ENCODE measurements around the gene WDTC1. TPM values are rescaled to one million over a fixed set of nuclear protein-coding genes. Genes with fewer than 3 reads are reported as not detected.

WDTC1 gene
- total and polyA plus RNA-seq, 9 of the 15 experiments (the other 6 are each of a cell fraction or from before 2014, with no cell fraction given), result 0.18 to 32.3 (median 8.8) TPM

DNA sequence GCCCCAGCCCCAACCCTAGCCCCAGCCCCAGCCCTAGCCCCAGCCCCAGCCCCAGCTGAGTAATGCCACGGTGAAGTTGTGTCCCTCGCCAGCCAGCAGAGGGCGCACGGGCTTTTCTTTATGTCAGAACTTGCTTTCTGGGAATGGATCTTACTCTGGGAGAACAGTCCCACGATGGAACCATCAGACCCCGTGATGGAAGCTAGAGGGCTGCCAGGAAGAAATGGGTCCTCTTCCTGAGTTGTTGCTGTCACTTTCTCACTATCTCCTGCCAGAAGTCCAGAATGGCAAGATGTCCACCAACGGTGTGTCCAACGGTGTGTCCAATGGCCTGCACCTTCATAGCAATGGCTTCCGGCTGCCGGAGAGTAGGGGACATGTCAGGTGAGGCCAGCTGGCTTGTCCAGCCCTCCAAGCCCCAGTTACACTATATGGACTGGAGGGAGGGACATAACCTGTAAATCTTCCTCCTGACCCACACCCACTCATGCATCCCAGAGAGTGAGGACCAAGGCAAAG lies 62.4 kb downstream of the WDTC1 start (continued):
- no peak for TF ChIP-seq HDAC3 (IDR thresholded peaks at IDR 0.05; ENCODE audit: borderline replicate concordance, partially characterized antibody)
- TF ChIP-seq ZKSCAN8 (CRISPR knock-in tag; IDR thresholded peaks at IDR 0.05), result no peak
- TF ChIP-seq MAZ (CRISPR knock-in tag; conservative IDR thresholded peaks at IDR 0.05 in 1 of 2, IDR thresholded peaks at IDR 0.05 in 1 of 2), result no peak
- TF ChIP-seq, protein P1, sequence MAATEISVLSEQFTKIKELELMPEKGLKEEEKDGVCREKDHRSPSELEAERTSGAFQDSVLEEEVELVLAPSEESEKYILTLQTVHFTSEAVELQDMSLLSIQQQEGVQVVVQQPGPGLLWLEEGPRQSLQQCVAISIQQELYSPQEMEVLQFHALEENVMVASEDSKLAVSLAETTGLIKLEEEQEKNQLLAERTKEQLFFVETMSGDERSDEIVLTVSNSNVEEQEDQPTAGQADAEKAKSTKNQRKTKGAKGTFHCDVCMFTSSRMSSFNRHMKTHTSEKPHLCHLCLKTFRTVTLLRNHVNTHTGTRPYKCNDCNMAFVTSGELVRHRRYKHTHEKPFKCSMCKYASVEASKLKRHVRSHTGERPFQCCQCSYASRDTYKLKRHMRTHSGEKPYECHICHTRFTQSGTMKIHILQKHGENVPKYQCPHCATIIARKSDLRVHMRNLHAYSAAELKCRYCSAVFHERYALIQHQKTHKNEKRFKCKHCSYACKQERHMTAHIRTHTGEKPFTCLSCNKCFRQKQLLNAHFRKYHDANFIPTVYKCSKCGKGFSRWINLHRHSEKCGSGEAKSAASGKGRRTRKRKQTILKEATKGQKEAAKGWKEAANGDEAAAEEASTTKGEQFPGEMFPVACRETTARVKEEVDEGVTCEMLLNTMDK (IDR thresholded peaks at IDR 0.05; ENCODE audit: borderline replicate concordance, insufficient read depth, low read depth, low read length, poor library complexity, severe bottlenecking), result peak; percentile 86
- TF ChIP-seq, protein P2, sequence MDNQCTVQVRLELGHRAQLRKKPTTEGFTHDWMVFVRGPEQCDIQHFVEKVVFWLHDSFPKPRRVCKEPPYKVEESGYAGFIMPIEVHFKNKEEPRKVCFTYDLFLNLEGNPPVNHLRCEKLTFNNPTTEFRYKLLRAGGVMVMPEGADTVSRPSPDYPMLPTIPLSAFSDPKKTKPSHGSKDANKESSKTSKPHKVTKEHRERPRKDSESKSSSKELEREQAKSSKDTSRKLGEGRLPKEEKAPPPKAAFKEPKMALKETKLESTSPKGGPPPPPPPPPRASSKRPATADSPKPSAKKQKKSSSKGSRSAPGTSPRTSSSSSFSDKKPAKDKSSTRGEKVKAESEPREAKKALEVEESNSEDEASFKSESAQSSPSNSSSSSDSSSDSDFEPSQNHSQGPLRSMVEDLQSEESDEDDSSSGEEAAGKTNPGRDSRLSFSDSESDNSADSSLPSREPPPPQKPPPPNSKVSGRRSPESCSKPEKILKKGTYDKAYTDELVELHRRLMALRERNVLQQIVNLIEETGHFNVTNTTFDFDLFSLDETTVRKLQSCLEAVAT (IDR thresholded peaks at IDR 0.05), result no peak
- TF ChIP-seq NCOA6 (IDR thresholded peaks at IDR 0.05), result no peak
- TF ChIP-seq SREBF1 (IDR thresholded peaks at IDR 0.05; ENCODE audit: borderline replicate concordance, low read depth, low read length), result no peak
- no peak for TF ChIP-seq SAP30 (IDR thresholded peaks at IDR 0.05; ENCODE audit: borderline replicate concordance, insufficient read depth, low read depth, low read length, poor library complexity, severe bottlenecking)
- TF ChIP-seq RAD21 (CRISPR knock-in tag; conservative IDR thresholded peaks at IDR 0.05 in 1 of 2, IDR thresholded peaks at IDR 0.05 in 1 of 2), result peak in 1 of 2 experiments; percentile 68; a peak in 2 of 4 replicates
- TF ChIP-seq, protein P3, sequence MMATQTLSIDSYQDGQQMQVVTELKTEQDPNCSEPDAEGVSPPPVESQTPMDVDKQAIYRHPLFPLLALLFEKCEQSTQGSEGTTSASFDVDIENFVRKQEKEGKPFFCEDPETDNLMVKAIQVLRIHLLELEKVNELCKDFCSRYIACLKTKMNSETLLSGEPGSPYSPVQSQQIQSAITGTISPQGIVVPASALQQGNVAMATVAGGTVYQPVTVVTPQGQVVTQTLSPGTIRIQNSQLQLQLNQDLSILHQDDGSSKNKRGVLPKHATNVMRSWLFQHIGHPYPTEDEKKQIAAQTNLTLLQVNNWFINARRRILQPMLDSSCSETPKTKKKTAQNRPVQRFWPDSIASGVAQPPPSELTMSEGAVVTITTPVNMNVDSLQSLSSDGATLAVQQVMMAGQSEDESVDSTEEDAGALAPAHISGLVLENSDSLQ (IDR thresholded peaks at IDR 0.05), result no peak
- TF ChIP-seq, protein P4, sequence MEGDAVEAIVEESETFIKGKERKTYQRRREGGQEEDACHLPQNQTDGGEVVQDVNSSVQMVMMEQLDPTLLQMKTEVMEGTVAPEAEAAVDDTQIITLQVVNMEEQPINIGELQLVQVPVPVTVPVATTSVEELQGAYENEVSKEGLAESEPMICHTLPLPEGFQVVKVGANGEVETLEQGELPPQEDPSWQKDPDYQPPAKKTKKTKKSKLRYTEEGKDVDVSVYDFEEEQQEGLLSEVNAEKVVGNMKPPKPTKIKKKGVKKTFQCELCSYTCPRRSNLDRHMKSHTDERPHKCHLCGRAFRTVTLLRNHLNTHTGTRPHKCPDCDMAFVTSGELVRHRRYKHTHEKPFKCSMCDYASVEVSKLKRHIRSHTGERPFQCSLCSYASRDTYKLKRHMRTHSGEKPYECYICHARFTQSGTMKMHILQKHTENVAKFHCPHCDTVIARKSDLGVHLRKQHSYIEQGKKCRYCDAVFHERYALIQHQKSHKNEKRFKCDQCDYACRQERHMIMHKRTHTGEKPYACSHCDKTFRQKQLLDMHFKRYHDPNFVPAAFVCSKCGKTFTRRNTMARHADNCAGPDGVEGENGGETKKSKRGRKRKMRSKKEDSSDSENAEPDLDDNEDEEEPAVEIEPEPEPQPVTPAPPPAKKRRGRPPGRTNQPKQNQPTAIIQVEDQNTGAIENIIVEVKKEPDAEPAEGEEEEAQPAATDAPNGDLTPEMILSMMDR (IDR thresholded peaks at IDR 0.05 in 2 of 3, conservative IDR thresholded peaks at IDR 0.05 in 1 of 3; ENCODE audit: insufficient read depth in 2 of 3, low read depth in 1 of 3, low read length in 3 of 3), result peak; percentile 77 to 82 (median 80)
- TF ChIP-seq, protein P5, sequence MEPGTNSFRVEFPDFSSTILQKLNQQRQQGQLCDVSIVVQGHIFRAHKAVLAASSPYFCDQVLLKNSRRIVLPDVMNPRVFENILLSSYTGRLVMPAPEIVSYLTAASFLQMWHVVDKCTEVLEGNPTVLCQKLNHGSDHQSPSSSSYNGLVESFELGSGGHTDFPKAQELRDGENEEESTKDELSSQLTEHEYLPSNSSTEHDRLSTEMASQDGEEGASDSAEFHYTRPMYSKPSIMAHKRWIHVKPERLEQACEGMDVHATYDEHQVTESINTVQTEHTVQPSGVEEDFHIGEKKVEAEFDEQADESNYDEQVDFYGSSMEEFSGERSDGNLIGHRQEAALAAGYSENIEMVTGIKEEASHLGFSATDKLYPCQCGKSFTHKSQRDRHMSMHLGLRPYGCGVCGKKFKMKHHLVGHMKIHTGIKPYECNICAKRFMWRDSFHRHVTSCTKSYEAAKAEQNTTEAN (CRISPR knock-in tag; IDR thresholded peaks at IDR 0.05), result no peak
- TF ChIP-seq E2F3 (CRISPR knock-in tag; IDR thresholded peaks at IDR 0.05), result no peak
- no peak for TF ChIP-seq ZNF584 (CRISPR knock-in tag; IDR thresholded peaks at IDR 0.05; ENCODE audit: low read depth)
- 0 out of 2 replicates have a peak, but pooled peaks have one; percentile 18 for TF ChIP-seq RB1 (IDR thresholded peaks at IDR 0.05; ENCODE audit: low read depth)
- TF ChIP-seq, protein P6, sequence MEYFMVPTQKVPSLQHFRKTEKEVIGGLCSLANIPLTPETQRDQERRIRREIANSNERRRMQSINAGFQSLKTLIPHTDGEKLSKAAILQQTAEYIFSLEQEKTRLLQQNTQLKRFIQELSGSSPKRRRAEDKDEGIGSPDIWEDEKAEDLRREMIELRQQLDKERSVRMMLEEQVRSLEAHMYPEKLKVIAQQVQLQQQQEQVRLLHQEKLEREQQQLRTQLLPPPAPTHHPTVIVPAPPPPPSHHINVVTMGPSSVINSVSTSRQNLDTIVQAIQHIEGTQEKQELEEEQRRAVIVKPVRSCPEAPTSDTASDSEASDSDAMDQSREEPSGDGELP (CRISPR knock-in tag; IDR thresholded peaks at IDR 0.05; ENCODE audit: borderline replicate concordance), result peak; percentile 29; the same call in 1 of the 2 replicates
- no peak for TF ChIP-seq CREBBP (IDR thresholded peaks at IDR 0.05; ENCODE audit: low read depth, low read length)

All from K562 (cell line).